GM23338 (cell line): ENCODE data around the gene NINJ1. TPM values are rescaled to one million over a fixed set of nuclear protein-coding genes. Genes with fewer than 3 reads are reported as not detected.

Experiments used
- ATAC-seq: fragments of 200-7000 bp; cut with Tn5 transposase; 3 replicates; pipeline ENCODE4 v1.9.1; 2020
- DNase-seq: peaks from one replicate; pipeline ENCODE4 v3.0.0-alpha.2; 2015; ENCODE audit warnings: low spot score
- H2AFZ ChIP-seq: fragments of 200-600 bp; sonication (generic); 2 replicates; pipeline ENCODE4 v1.8.0; 2016; ENCODE audit warnings: antibody characterized with exemption, mild to moderate bottlenecking, moderate library complexity
- H3F3A ChIP-seq: fragments of 200-600 bp; sonication (generic); replicated peaks from 2 replicates; pipeline ENCODE4 v1.8.0; 2017; ENCODE audit warnings: antibody characterized with exemption, mixed run types, low read depth
- H3K27ac ChIP-seq: fragments of 200-600 bp; sonication (generic); 2 replicates; pipeline ENCODE4 v1.6.1; 2016; ENCODE audit warnings: low read depth
- H3K27me3 ChIP-seq: fragments of 200-600 bp; sonication (generic); 2 replicates; pipeline ENCODE4 v1.8.0; 2016; ENCODE audit warnings: mild to moderate bottlenecking, mixed run types, moderate library complexity; ENCODE audit not compliant: insufficient read depth
- H3K36me3 ChIP-seq: fragments of 200-600 bp; sonication (generic); 2 replicates; pipeline ENCODE4 v1.8.0; 2016; ENCODE audit warnings: mild to moderate bottlenecking; ENCODE audit not compliant: insufficient read depth
- H3K4me1 ChIP-seq: fragments of 200-600 bp; sonication (generic); 2 replicates; pipeline ENCODE4 v1.8.0; 2016; ENCODE audit warnings: mild to moderate bottlenecking, moderate library complexity; ENCODE audit not compliant: insufficient read depth
- H3K4me2 ChIP-seq: fragments of 200-600 bp; sonication (generic); 2 replicates; pipeline ENCODE4 v1.7.1; 2017; ENCODE audit warnings: mixed run types
- H3K4me3 ChIP-seq: fragments of 200-600 bp; sonication (generic); 2 replicates; pipeline ENCODE4 v1.6.1; 2016; ENCODE audit warnings: mixed run types
- H3K79me2 ChIP-seq: fragments of 200-600 bp; sonication (generic); replicated peaks from 2 replicates; pipeline ENCODE4 v1.8.0; 2017; ENCODE audit warnings: mild to moderate bottlenecking; ENCODE audit not compliant: insufficient read depth
- H3K9me2 ChIP-seq: fragments of 200-600 bp; sonication (generic); 2 replicates; pipeline ENCODE4 v1.8.0; 2017; ENCODE audit not compliant: insufficient read depth
- H4K20me1 ChIP-seq: fragments of 200-600 bp; sonication (generic); replicated peaks from 2 replicates; pipeline ENCODE4 v1.8.0; 2017; ENCODE audit warnings: mild to moderate bottlenecking; ENCODE audit not compliant: insufficient read depth
- H3K27ac Mint-ChIP-seq: 2 replicates; pipeline ENCODE4 v1.8.0; 2020; ENCODE audit warnings: inconsistent platforms, mild to moderate bottlenecking, moderate library complexity, mixed read lengths
- H3K27me3 Mint-ChIP-seq: 3 replicates; pipeline ENCODE4 v1.8.0; 2022; ENCODE audit warnings: low read depth, mild to moderate bottlenecking, moderate library complexity, mixed read lengths, inconsistent platforms; ENCODE audit not compliant: insufficient read depth, poor library complexity
- H3K36me3 Mint-ChIP-seq: 3 replicates; pipeline ENCODE4 v1.8.0; 2021; ENCODE audit warnings: low read depth, mild to moderate bottlenecking, inconsistent platforms, moderate library complexity, mixed read lengths
- H3K4me1 Mint-ChIP-seq: 3 replicates; pipeline ENCODE4 v1.8.0; 2020; ENCODE audit warnings: mild to moderate bottlenecking, inconsistent platforms, mixed read lengths
- H3K4me3 Mint-ChIP-seq: 3 replicates; pipeline ENCODE4 v1.8.0; 2021; ENCODE audit warnings: moderate library complexity, mild to moderate bottlenecking, inconsistent platforms, mixed read lengths
- H3K9me3 Mint-ChIP-seq: 3 replicates; pipeline ENCODE4 v1.8.0; 2020; ENCODE audit warnings: moderate library complexity, mild to moderate bottlenecking, inconsistent platforms, mixed read lengths
- CREB1 ChIP-seq: fragments of 250-450 bp; sonication (Bioruptor Pico); IDR thresholded peaks from 2 replicates; pipeline ENCODE4 v1.5.0; 2020; ENCODE audit warnings: low read depth, mild to moderate bottlenecking, moderate library complexity
- EZH2 ChIP-seq: fragments of 200-600 bp; sonication (generic); IDR thresholded peaks from one replicate; pipeline ENCODE4 v1.8.0; 2017; ENCODE audit warnings: antibody characterized with exemption, mild to moderate bottlenecking, low read depth; ENCODE audit not compliant: unreplicated experiment
- EZH2phosphoT487 ChIP-seq: fragments of 200-600 bp; sonication (generic); IDR thresholded peaks from one replicate; pipeline ENCODE4 v1.8.1; 2018; ENCODE audit warnings: antibody characterized with exemption; ENCODE audit not compliant: unreplicated experiment
- JUNB ChIP-seq: IDR thresholded peaks from one replicate; pipeline ENCODE4 v1.6.1; 2016; ENCODE audit warnings: antibody characterized with exemption; ENCODE audit not compliant: unreplicated experiment
- NANOG ChIP-seq: IDR thresholded peaks from 2 replicates; pipeline ENCODE4 v1.6.1; 2016; ENCODE audit warnings: antibody characterized with exemption, borderline replicate concordance
- POLR2AphosphoS5 ChIP-seq: IDR thresholded peaks from 2 replicates; pipeline ENCODE4 v1.6.1; 2016; ENCODE audit warnings: antibody characterized with exemption, low read depth
- REST ChIP-seq: IDR thresholded peaks from one replicate; pipeline ENCODE4 v1.6.1; 2018; ENCODE audit warnings: antibody characterized with exemption; ENCODE audit not compliant: unreplicated experiment
- STAT1 ChIP-seq: IDR thresholded peaks from one replicate; pipeline ENCODE4 v1.6.1; 2016; ENCODE audit warnings: antibody characterized with exemption; ENCODE audit not compliant: unreplicated experiment
- ZNF114 ChIP-seq: fragments of 250-450 bp; sonication (Bioruptor Pico); IDR thresholded peaks from 2 replicates; pipeline ENCODE4 v1.5.0; 2020; ENCODE audit warnings: mild to moderate bottlenecking, moderate library complexity
- ZNF331 ChIP-seq: fragments of 250-450 bp; sonication (Bioruptor Pico); IDR thresholded peaks from 2 replicates; pipeline ENCODE4 v1.5.0; 2020; ENCODE audit warnings: low read depth, mild to moderate bottlenecking, moderate library complexity
- ZNF462 ChIP-seq: fragments of 250-450 bp; sonication (Bioruptor Pico); IDR thresholded peaks from 2 replicates; pipeline ENCODE4 v1.5.0; 2020; ENCODE audit warnings: mild to moderate bottlenecking, moderate library complexity
- polyA plus RNA-seq: library from polyadenylated mRNA; unstranded; fragments of >200 nt; fragmentation: Nextera tagmentation; extraction: Ambion mirVana; gene quantifications from 2 replicates; pipeline ENCODE4 v1.2.1, GENCODE V29; 2016
- total RNA-seq: library from RNA; depleted of rRNA; stranded (reverse); fragments of >200 nt; shearing (Covaris generic); gene quantifications from 2 replicates; pipeline ENCODE4 v1.2.3, GENCODE V29; 2014
- TF ChIP-seq, protein P1 (sequence below), 2 experiments: fragments of 200-600 bp in 1 of 2; sonication (generic) in 1 of 2; conservative IDR thresholded peaks; 2 replicates each; pipeline versions ENCODE4 v1.5.1 to v1.6.1; 2016 to 2017; ENCODE audit warnings: antibody characterized with exemption in 2 of 2, low read depth in 2 of 2, mild to moderate bottlenecking in 2 of 2, moderate library complexity in 1 of 2
- TF ChIP-seq, protein P2 (sequence below): IDR thresholded peaks from 2 replicates; pipeline ENCODE4 v1.6.1; 2016; ENCODE audit warnings: antibody characterized with exemption

The NINJ1 gene
- total and polyA plus RNA-seq, 2 experiments from 2014 or later, result 36.3 to 39.7 TPM

GRCh38 chr9:93100276-93100636 lies 33.8 kb downstream of the NINJ1 start:
- no peaks in the 10 kb centered on the region for H3F3A ChIP-seq
- no peaks in the 10 kb centered on the region for H3K9me2 ChIP-seq
- TF ChIP-seq CREB1 (CRISPR knock-in tag) (no peak), REST (no peak), ZNF462 (no peak), ZNF114 (CRISPR knock-in tag) (no peak), POLR2AphosphoS5 (no peak), JUNB (no peak), STAT1 (no peak), EZH2 (no peak), ZNF331 (CRISPR knock-in tag) (no peak), EZH2phosphoT487 (no peak), NANOG (no peak)
- TF ChIP-seq, protein P1, sequence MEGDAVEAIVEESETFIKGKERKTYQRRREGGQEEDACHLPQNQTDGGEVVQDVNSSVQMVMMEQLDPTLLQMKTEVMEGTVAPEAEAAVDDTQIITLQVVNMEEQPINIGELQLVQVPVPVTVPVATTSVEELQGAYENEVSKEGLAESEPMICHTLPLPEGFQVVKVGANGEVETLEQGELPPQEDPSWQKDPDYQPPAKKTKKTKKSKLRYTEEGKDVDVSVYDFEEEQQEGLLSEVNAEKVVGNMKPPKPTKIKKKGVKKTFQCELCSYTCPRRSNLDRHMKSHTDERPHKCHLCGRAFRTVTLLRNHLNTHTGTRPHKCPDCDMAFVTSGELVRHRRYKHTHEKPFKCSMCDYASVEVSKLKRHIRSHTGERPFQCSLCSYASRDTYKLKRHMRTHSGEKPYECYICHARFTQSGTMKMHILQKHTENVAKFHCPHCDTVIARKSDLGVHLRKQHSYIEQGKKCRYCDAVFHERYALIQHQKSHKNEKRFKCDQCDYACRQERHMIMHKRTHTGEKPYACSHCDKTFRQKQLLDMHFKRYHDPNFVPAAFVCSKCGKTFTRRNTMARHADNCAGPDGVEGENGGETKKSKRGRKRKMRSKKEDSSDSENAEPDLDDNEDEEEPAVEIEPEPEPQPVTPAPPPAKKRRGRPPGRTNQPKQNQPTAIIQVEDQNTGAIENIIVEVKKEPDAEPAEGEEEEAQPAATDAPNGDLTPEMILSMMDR (conservative IDR thresholded peaks at IDR 0.05; ENCODE audit: low read depth in 2 of 2), result no peak
- TF ChIP-seq, protein P2, sequence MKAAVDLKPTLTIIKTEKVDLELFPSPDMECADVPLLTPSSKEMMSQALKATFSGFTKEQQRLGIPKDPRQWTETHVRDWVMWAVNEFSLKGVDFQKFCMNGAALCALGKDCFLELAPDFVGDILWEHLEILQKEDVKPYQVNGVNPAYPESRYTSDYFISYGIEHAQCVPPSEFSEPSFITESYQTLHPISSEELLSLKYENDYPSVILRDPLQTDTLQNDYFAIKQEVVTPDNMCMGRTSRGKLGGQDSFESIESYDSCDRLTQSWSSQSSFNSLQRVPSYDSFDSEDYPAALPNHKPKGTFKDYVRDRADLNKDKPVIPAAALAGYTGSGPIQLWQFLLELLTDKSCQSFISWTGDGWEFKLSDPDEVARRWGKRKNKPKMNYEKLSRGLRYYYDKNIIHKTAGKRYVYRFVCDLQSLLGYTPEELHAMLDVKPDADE, result no peak
- H3K9me3 Mint-ChIP-seq, result peaks cover 4% of the 10 kb centered on the region; the same call in 1 of the 3 replicates
- no peak overlapping the region for H3K4me3 ChIP-seq
- H4K20me1 ChIP-seq, result no peaks in the 10 kb centered on the region; the same call in 1 of the 2 replicates
- H3K27ac Mint-ChIP-seq, result no peak overlapping the region
- no peak overlapping the region for H2AFZ ChIP-seq
- H3K4me1 ChIP-seq, result no peaks in the 10 kb centered on the region
- peaks cover 22% of the 10 kb centered on the region for H3K79me2 ChIP-seq
- DNase-seq (no peak), ATAC-seq (no peak)
- H3K4me2 ChIP-seq, result no peak overlapping the region
- peaks cover 5% of the 10 kb centered on the region for H3K4me1 Mint-ChIP-seq
- H3K27me3 Mint-ChIP-seq, result no peaks in the 10 kb centered on the region
- no peaks in the 10 kb centered on the region; the same call in 1 of the 2 replicates for H3K36me3 ChIP-seq
- no peak overlapping the region for H3K4me3 Mint-ChIP-seq
- peaks cover 3% of the 10 kb centered on the region; the same call in 1 of the 3 replicates for H3K36me3 Mint-ChIP-seq
- H3K27me3 ChIP-seq, result peaks cover 8% of the 10 kb centered on the region; the same call in 1 of the 2 replicates
- H3K27ac ChIP-seq, result no peak overlapping the region
